Measurements from ENCODE around the gene APBA1.

- TF ChIP-seq CTCF (IDR thresholded peaks at IDR 0.05 in 2 of 3, conservative IDR thresholded peaks at IDR 0.05 in 1 of 3; ENCODE audit: insufficient read depth in 2 of 3, low read depth in 1 of 3, low read length in 3 of 3) = no peak
- no peak for TF ChIP-seq CREM (IDR thresholded peaks at IDR 0.05; ENCODE audit: low read depth)
- no peak for TF ChIP-seq KAT7 (CRISPR knock-in tag; IDR thresholded peaks at IDR 0.05; ENCODE audit: borderline replicate concordance)
- TF ChIP-seq ZZZ3 (IDR thresholded peaks at IDR 0.05) = no peak
- no peak for TF ChIP-seq RAD21 (CRISPR knock-in tag; conservative IDR thresholded peaks at IDR 0.05 in 1 of 2, IDR thresholded peaks at IDR 0.05 in 1 of 2)
- TF ChIP-seq JUNB (CRISPR knock-in tag; conservative IDR thresholded peaks at IDR 0.05) = no peak
- peak; percentile 66 for TF ChIP-seq ZNF316 (IDR thresholded peaks at IDR 0.05)
These were observed 275.4 kb downstream of the APBA1 start for GRCh38 chr9:69396759-69397158.
